GM10847 (cell line): ENCODE results near the gene TGFBR1.

Experiments
- POLR2A ChIP-seq: IDR thresholded peaks from 2 replicates; pipeline ENCODE4 v1.6.1; 2011; ENCODE audit not compliant: insufficient read length; ENCODE audit errors: extremely low read depth

TGFBR1 gene

DNA sequence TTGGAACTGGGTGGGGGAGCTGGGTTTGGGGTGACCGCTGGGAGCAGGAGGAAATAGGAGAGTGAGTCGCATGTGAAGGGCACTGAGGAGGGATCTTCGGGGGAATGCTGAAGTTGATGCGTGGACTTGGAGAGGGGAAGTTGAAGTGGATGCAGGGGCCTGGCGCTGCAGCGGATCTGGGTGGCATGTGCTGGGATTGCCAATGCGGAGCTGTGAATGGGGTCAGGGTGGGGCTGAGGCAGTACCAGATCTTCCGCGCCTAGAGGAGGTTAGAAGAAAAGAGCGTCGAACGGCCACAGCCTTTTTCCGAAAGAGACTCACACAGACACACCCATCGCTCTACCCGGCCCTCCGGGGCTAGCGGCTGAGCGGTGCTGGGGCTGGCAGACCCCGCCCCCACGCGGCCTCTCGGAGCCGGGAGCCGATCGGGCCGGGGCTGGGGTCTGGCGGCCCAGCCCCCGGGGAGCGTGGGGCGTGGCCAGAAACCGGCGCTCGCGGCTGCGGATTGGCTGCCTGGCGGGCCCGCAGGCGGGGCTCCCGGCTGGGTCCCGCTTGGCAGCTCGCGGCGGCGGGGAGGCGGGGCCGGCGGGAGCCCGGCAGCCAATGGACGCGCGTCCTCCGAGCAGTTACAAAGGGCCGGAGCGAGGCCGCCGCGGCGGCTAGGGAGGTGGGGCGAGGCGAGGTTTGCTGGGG, at the start of gene TGFBR1:
TGFBR1 (plus strand) TSS at position 655 of the 693 bp plus-strand sequence. CDS start 93 bp downstream, outside the sequence.
- peak; percentile 80 for TF ChIP-seq POLR2A

DNA sequence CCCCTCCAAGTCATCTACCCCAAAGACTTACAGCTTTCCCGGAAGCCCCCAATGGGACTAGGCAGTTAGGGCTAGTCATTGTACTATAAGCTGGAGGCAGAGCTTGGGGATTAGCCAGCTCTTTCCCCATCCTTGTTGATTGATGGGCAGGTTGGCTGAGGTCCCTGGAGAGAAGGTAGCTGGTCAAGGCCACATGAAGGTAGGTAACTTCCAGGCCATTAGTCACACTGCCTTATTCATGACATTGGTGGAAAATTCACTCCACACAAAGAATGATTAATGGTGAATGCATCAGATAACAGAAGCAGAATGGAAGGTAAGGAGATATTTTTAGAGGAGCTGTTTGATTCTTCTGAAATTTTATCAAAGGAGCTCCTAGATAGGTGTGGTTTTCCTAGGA, 49.5 kb upstream of the TGFBR1 start:
- TF ChIP-seq POLR2A = no peak

GRCh38 chr9:99056186-99056585, 48.7 kb upstream of the TGFBR1 start:
- TF ChIP-seq POLR2A = no peak

GRCh38 chr9:99056886-99057664, 47.8 kb upstream of the TGFBR1 start:
- TF ChIP-seq POLR2A = no peak

- TF ChIP-seq POLR2A = no peak
These were observed 47.0 kb upstream of the TGFBR1 start for GRCh38 chr9:99057665-99058625.

DNA sequence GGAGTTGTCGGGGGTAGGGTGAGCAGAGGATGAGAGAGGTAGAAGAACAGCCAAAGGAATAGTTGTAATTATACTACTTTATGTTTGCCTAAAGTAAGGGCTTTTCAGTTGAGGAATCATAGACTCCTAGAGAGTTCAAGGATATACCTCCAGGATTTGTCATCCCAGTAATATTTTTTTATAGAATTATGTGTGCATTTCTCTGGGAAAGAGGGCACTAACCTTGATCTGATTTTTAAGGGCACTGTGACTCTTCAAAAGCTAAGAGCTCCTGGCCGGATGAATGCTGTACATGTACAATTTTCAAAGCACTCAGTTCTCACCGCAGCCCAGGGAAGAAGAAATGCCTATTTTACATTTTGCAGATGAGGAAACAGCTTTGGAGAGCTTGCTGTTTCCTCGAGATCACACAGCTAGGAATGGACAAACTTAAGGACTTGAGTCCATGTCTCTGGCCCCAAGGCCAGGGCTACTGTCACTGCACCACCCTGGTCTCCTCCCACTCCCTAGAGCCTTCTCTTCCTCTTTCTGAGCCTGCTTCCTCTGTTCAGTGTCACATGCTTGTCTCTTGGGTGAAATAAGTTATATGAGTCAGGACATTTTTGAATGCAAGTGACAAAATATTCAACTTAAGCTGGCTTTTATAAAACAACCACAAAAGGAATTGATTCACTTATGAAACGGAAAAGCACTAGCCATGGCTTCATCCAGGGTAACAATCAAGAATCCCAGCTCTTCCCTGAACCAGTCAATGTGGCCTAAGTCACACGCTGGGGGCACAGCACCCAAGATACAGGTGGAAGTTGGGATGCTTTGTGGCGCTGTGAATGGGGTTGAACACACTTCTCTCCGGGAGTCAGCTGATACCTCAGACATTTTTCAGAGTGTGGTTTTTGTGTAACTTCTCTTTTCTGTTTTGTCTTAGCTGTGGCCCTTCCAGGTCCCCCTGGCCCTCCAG, 45.7 kb upstream of the TGFBR1 start:
- TF ChIP-seq POLR2A = no peak

DNA sequence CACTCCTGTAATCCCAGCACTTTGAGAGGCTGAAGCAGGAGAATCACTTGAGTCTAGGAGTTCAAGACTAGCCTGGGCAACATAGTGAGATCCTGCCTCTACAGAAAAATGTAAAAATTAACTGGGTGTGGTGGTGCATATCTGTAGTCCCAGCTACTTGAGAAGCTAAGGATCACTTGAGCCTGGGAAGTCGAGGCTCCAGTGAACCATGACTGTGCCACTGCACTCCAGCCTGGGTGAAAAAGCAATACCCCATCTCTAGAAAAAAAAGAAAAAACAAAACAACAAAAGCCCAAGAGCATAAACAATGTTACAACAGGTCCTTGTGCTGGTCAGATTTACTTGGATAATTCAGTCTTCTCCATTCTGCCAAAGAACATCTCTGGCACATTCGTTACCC, 44.3 kb upstream of the TGFBR1 start:
- TF ChIP-seq POLR2A = no peak

GRCh38 chr9:99062549-99062948, 42.4 kb upstream of the TGFBR1 start:
- no peak for TF ChIP-seq POLR2A

DNA sequence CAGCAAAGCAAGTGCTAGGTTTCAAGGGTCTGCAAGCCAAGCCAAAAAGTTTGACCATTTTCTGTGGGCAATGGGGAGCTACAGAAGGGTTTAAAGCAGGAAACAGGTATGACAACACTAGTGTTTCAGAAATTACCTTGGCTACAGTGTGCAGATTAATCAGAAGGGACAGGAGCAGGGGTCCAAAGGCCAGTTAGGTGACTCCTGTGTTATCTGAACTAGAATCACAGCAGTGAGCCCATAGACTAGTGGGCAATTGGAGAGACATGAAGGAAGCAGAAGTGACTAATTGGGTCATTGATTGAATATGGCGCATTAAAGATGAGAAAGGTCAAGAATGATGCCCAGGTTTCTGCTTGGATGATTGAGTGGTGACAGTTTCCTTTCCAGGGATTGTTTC, 41.4 kb upstream of the TGFBR1 start:
- no peak for TF ChIP-seq POLR2A

GRCh38 chr9:99066571-99066970, 38.3 kb upstream of the TGFBR1 start:
- TF ChIP-seq POLR2A = no peak

DNA sequence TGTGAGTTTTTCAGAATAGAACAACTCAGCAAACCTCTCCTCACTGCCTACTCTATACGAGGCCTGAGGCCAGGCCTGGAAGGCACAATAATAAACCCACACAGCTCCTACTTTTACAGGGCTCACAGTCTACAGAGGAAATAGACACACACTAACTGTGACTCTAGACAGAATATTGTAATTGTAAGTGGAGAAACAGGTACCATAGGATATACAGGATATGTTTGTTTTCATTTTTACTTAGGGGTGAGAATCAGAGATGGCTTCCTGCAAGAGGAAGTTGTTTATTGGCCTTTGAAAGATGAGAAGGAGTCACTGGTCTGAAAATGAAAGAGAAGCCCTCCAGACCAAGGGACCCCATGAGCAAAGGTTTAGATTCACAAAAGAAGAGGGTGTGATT, 35.8 kb upstream of the TGFBR1 start:
- TF ChIP-seq POLR2A = no peak

GRCh38 chr9:99069546-99069945, 35.4 kb upstream of the TGFBR1 start:
- TF ChIP-seq POLR2A = no peak

DNA sequence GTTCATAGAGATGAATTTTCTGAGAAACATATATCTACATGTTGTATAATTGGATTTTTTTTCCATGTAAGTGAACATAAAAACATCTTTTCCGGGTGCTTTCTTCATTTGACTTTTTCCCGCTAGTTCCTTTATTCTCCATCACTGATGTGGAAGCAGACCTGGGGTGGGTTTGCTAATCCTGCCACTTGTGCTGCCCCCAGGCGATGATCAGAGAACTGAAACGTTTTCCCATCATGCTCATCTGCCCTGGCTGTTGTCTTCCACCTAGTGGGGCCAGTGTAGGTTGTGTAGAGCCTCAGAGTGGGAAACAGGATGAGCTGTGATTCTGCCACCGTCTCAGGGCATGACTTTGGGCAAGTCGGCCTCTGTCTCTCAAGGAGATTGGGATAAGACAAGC, 34.2 kb upstream of the TGFBR1 start:
- no peak for TF ChIP-seq POLR2A

DNA sequence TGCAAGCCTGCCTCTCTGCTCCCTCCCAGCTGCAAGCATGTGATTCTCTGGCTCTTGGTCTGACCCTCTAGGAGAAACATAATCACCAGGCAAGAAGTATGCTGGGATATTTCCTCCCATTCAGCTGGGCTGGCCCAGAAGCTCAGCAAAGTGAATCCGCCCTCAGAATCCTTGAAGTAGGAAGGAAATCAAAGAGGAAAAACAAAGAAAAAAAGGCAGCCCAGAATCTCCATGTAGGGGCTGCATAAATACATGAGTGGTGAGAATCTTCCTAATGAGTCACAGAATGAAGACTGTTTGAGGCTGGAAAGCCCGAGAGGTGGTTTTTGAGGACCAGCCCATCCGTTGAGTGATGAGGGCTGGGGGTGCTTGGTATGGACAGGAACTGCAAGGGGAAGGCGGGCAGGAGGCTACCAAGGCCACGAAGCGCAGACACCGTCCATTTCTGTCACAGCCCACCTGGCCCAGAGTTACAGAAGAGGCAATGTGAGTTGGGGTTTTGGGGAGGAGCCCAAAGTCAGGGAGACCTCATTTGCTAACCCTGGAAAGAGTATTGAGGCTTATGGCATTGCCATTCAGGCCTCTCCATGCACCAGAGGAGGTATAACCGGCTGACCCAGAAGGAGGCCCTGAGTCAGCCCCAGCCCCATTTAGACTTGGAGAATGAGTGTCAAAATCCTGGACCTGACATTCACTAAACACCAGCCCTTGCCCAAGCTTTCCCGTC, 33.4 kb upstream of the TGFBR1 start:
- TF ChIP-seq POLR2A = no peak
